GM13976 (cell line): Measurements from ENCODE around the gene CMTM2.

Experiments used
- DNase-seq: peaks from one replicate; pipeline ENCODE4 v3.0.0; 2012; ENCODE audit warnings: low spot score
- in situ Hi-C: fragments of 300-500 bp; cut with MboI; formaldehyde crosslinking; loops from one replicate; pipeline ENCODE4 v1.12.0; 2022; ENCODE audit warnings: low sequenced_read_pairs, mixed read lengths, inconsistent platforms; ENCODE audit not compliant: unreplicated experiment
- TF ChIP-seq, protein P1 (sequence below): IDR thresholded peaks from 2 replicates; pipeline ENCODE4 v1.5.1; 2012; ENCODE audit warnings: borderline replicate concordance, mild to moderate bottlenecking; ENCODE audit not compliant: insufficient read depth; ENCODE audit errors: extremely low read depth, missing control alignments, control extremely low read depth

The CMTM2 gene

DNA sequence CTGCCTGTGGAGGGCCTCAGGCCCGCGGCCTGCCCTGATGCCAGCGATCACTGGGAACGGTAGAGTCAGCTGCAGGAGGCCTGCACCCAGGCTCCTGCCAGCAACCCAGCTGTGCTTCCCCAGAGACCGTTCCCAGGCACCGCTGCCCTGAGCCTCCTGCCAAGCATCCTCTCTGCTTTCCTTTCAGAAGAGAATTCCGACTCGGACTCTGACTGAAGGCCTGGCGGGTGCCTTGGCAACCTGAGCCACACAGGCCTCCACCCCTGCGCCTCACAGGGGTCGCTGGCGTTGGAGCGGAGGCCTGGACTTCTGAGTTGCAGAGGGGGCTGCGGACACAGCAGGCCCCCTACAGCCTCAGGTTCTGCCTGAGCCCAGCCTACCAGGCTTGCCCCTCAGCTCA, 33.2 kb downstream of the CMTM2 start:
- in situ Hi-C loops = no loop called here
- DNase-seq = no peak
- TF ChIP-seq, protein P1, sequence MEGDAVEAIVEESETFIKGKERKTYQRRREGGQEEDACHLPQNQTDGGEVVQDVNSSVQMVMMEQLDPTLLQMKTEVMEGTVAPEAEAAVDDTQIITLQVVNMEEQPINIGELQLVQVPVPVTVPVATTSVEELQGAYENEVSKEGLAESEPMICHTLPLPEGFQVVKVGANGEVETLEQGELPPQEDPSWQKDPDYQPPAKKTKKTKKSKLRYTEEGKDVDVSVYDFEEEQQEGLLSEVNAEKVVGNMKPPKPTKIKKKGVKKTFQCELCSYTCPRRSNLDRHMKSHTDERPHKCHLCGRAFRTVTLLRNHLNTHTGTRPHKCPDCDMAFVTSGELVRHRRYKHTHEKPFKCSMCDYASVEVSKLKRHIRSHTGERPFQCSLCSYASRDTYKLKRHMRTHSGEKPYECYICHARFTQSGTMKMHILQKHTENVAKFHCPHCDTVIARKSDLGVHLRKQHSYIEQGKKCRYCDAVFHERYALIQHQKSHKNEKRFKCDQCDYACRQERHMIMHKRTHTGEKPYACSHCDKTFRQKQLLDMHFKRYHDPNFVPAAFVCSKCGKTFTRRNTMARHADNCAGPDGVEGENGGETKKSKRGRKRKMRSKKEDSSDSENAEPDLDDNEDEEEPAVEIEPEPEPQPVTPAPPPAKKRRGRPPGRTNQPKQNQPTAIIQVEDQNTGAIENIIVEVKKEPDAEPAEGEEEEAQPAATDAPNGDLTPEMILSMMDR = no peak

DNA sequence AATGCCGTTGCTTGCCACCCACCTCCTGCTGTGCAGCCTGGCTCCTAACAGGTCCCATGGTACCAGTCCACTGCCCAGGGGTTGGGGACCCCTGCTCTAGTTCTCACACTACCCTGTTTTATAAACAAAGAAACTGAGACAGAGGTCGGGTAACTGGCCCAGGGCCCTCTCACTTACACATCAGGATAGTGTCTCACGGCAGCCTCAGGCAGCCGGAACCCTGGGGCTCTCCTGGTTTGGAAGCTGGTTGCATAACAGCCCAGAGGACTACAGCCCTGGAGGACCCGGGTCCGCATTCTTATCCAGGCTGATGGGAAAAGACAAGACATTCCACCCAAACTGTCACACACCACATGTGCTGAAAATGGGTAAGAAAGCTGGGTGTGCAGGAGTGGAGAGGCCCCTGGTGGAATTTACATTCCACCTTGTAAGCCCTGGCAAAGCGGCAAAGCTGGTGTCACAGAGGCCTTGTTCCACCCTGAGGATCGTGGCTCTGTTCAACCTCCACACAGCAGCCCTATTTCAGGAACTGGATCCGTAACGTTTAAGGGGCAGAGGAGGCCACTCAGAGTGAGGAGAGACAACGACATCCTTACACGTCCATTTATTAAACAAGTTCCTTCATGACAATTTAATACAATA, 35.0 kb downstream of the CMTM2 start:
- no peak for DNase-seq
- TF ChIP-seq, protein P1 = no peak
- in situ Hi-C loops = no loop called here

DNA sequence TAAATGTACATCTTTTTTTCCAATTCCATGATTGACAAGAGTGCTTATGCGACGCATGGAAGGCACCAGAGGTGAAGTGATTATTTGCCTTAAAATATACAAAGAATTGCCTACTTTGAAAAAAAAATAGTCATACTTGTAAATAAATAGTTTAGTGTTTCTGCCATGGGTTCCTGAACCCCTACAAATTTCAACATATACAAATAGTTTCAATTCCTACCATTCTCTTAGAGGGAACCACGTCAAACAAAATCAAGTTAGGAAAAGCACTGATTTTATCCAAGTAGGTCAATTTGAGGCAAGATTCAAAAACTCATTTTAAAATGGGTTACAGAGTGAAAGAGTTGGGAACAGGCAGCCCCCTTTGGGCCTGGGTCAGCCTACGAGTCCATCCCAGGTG, 36.9 kb downstream of the CMTM2 start:
- in situ Hi-C loops = no loop called here
- no peak for DNase-seq
- TF ChIP-seq, protein P1 = no peak

DNA sequence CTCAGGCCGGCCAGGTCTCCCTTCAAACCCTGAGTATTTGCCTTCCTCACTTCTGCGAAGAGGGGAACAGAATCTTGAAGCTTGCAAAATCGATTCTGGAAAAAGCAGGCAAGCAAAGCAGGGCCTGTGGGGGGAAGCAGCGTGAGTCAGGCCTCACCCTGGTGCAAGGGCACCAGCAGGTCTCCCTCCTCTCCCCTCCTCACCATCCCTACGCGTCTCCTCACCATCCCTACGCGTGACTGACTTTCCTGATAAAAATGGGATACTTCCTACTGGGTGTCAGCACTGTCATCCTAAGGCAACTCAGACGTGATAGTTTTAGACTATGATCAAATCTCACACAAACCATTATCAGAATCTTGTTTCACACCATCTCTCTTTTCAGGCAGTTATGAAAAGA, 37.3 kb downstream of the CMTM2 start:
- in situ Hi-C loops = no loop called here
- TF ChIP-seq, protein P1 = no peak
- DNase-seq = no peak

DNA sequence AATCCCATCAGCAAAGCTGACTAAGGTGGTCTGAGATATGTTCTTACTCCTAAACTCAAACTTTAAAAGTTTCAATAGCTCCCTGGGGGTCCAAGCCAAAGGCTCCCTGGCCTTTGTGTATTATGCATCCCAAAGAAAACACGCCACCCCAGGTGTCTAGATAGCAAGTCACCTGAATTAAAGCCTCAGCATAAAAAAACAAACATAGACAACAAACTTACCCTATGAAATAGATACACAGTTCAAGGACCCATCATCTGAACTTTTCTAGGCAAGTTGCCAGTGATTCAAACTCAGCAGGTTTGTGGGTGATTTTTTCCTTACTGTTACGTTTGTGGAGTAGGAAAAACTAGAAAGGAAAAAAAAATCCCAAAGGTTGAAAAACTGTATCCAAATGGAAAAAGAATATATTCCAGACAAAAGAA, 37.8 kb downstream of the CMTM2 start:
- in situ Hi-C loops = no loop called here
- TF ChIP-seq, protein P1 = no peak
- DNase-seq = no peak

DNA sequence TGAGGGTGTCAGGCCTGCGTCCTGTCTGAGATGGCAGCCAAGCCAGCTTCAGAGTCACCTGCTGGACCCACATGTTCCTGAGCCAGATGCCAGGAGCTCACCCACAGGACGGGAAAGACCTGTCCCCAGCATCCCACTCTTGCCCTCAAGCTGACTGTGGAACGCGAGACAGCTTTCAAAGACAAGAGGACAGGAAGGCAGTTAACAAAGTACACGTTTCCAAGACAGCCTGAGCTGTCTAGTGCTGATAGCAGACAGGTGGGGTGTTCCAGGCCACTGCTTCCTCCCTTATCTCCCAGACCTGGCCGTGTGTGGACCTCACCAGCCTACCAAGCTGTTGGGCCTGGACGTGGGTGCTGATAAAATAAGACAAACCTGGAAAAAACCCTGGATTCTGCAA, 38.5 kb downstream of the CMTM2 start:
- DNase-seq = no peak
- in situ Hi-C loops = no loop called here
- TF ChIP-seq, protein P1 = no peak

DNA sequence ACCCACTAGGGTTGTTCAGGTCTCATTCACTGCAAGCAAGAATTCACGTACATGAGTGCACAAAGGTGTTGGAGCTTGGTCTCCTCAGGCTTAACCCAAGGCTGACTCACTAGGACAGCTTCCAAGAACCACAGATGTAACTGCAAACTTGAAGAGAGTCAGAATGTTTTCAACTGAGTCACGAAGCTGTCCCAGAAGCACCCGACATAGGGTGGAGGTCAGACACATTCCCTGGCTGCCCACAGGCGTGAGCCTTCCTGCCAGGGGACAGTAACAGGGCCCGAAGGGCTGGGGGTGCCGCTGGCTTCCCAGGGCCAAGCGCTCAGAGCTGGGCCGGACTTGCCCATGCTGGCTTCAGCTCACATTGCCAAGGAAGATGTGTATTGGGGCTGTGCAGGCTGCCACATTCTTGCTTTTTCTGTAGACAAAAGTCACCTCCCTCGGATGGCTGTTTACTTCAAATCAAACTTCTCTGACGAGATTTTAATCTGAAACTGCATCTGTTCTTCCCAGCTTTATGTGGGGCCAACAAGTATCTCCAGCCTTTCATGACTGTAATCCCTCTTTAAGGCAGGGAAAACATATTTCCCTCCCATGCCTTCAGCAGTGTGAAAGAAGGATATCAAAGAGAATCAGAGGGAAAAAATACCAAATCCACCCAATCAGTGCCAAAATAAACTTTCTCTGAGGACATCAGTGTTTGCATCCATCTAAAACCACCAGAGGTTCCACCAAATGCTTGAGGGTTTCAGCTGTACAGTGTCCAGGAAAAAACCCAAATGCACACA, 39.5 kb downstream of the CMTM2 start:
- in situ Hi-C loops = no loop called here
- TF ChIP-seq, protein P1 = no peak
- DNase-seq = no peak
